LNCAP (cell line): ENCODE data around the gene ULK3.

ENCODE experiments used
- TF ChIP-seq, protein P1 (sequence below): fragments of 450-650 bp; IDR thresholded peaks from 2 replicates; pipeline ENCODE4 v1.5.1; 2017; ENCODE audit warnings: mild to moderate bottlenecking

The ULK3 gene

DNA sequence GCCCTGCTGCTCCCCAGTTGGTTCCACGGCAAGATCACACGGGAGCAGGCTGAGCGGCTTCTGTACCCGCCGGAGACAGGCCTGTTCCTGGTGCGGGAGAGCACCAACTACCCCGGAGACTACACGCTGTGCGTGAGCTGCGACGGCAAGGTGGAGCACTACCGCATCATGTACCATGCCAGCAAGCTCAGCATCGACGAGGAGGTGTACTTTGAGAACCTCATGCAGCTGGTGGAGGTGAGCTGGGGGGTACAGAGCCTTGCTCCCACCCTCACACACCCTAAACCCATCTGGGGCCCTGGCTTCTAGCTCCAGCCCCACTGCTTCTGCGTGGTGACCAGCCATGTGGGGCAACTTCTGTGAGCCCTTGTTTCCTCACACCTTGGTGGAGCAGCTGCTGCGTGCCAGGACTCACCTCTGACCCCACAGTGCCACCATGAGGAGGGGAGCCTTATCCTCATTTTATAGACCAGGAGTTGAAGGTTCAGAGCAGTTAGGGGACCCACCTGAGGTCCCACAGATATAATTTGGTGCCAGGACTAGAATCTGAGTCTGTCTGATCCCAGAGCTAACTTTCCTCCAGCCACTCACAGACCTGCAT lies 43.6 kb downstream of the ULK3 start:
- TF ChIP-seq, protein P1, sequence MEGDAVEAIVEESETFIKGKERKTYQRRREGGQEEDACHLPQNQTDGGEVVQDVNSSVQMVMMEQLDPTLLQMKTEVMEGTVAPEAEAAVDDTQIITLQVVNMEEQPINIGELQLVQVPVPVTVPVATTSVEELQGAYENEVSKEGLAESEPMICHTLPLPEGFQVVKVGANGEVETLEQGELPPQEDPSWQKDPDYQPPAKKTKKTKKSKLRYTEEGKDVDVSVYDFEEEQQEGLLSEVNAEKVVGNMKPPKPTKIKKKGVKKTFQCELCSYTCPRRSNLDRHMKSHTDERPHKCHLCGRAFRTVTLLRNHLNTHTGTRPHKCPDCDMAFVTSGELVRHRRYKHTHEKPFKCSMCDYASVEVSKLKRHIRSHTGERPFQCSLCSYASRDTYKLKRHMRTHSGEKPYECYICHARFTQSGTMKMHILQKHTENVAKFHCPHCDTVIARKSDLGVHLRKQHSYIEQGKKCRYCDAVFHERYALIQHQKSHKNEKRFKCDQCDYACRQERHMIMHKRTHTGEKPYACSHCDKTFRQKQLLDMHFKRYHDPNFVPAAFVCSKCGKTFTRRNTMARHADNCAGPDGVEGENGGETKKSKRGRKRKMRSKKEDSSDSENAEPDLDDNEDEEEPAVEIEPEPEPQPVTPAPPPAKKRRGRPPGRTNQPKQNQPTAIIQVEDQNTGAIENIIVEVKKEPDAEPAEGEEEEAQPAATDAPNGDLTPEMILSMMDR: no peak

DNA sequence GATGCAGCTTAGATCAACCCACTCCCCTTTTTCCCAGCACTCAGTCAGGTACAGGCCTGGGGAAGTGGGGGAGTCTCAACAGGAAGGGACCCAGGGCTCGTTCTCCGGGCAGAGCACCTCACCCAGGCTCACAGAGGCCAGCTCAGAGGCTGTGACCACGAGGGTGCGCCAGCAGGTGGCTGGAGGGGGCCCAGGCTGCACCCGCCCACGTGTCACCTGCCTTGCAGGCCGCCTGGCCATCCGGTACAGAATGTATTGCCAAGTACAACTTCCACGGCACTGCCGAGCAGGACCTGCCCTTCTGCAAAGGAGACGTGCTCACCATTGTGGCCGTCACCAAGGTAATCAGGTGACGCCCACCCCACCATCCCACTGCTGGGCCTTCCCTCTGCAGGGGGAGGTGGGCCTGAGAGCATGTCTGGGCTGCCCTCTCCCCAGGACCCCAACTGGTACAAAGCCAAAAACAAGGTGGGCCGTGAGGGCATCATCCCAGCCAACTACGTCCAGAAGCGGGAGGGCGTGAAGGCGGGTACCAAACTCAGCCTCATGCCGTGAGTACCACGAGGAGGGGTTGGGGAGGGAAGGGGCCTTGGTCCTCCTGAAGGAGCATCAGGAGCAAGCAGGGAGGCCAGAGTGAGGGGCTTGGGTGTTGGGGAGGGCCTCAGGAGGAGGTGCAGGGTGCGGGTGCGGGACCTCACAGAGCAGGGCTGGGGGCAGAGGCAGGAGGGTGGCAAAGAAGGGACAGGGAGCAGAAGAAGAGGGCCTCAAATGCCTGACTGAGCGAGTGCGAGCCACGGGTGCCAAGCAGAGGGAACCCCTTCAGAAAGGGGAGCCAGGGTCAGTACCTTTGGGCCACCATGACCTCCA lies 44.3 kb downstream of the ULK3 start:
- TF ChIP-seq, protein P1: no peak

DNA sequence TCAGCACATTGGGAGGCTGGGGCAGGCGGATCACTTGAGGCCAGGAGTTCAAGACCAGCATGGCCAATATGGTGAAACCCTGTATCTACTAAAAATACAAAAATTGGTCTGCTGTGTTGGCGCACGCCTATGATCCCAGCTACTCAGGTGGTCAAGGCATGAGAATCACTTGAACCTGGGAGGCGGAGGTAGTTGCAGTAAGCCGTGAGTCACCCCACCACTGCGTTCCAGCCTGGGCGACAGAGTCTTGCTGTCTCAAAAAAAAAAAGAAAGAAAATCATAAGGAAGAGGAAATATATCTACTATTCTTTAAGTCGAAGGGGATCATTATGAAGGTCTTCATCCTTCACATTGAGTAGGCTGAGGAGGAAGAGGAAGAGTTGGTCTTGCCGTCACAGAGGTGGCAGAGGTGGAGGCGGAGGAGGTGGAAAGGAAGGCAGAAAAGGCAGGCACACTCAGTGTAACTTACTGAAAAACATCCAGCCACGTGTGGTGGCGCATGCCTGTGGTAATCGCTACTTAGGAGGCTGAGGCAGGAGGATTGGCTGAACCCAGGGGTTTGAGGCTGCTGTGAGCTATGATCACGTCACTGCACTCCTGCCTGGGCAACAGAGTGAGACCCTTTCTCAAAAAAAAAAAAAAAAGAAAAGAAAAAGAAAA lies 46.9 kb downstream of the ULK3 start:
- TF ChIP-seq, protein P1: no peak

DNA sequence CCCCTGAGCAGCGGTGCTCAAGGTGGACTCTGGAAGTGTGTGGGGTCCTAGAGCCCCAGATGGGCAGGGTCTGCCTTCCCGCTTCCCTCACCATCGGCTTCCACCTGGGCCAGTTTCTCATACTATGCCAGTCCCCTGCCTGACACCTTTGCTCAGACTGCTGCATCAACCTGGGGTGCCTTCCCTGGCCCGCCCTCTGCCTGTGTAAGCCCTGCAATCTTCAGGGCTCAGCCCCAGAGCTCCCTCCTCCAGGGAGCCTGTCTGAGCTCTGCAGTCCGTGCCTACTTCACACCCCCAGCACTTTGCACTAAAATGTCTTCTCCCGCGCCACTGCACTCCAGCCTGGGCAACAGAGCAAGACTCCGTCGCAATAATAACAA lies 48.0 kb downstream of the ULK3 start:
- TF ChIP-seq, protein P1: no peak

DNA sequence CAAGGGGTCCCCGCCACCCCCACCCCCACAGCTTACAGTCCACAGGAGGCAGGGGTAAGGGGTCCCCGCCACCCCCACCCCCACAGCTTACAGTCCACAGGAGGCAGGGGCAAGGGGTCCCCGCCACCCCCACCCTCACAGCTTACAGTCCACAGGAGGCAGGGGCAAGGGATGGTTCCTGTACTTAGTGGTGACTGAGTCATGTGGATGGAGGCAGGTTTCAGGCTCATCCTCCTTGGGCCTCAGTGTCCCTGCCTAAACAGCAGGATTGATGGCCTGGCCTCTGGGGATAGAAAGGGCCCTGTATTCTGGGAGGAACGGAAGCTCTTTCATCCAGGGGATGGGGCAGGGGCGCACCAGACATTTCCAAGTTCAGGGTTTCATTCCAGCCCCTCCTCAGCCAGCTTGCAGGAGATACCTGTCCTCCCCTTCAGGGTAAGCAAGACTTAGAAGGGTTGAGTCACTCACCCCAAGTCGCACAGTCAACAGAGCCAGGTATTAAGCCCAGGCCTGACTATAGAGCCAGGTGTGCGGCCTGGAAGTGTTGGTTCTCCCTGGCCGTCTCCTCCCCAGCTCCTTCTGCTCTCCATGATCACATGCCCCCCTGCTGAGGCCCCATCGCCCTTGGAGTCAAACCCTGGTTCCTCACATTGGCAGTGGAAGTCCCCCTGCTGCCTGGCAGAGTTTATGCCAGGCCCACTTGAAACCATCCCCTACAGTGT lies 48.5 kb downstream of the ULK3 start:
- TF ChIP-seq, protein P1: no peak

DNA sequence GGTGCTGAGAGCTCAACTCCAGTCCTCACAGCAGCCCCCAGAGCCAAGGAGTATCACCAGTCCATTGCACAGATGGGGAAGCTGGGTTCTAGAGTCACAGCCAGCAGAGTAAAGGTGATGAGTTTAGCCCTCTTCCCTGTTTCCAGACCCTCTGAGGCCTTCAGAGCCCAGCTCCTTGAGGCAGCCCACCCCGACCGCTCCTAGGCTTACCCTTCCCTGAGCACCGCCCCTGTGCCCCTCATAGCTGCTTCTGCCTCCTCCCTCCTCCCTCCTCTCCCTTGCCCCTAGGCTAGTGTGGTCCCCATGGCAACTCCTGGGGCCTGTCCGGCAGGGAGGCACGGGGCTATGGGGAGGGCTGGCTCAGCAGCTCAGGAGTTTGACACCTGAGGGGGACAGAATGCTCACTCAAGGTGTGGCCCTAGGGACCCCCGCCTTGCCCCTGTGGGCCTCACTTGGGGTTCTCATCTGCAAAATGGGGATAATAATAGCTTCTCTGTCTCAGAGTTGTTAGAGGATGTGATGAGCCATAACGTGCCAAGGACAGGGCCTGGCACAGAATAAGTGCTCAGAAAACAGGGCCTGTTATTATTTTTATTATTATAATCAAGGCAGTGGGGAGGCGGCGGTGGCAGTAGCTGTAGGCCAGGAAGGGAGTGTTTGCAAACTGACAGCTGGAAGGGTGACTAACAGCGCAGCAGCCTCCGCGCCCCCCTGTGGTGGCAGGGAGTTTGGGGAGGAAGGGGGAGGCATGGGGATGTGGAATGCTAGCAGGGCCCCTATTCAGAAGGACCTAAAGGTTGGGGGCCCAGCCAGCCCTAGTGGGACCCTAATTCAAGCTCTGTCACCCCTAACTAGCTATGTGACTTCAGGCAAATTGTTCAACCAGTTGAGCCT lies 49.6 kb downstream of the ULK3 start:
- TF ChIP-seq, protein P1: no peak
